SK-N-SH (cell line): ENCODE data around the gene SUN2. TPM values are rescaled to one million over a fixed set of nuclear protein-coding genes. Genes with fewer than 3 reads are reported as not detected.

Source experiments
- CTCF ChIA-PET: fragments of 300-600, 350-600 bp; formaldehyde crosslinking; extraction: SDS; loops from one replicate; lab custom pipeline; 2021; lab: Yijun Ruan, JAX
- POLR2A ChIA-PET: fragments of 350-600 bp; sonication (Branson Sonifier 250); formaldehyde crosslinking; extraction: SDS; loops from one replicate; lab custom pipeline; 2020; ENCODE audit warnings: antibody characterized with exemption, inconsistent platforms; lab: Yijun Ruan, JAX
- DNase-seq: peaks from one replicate; pipeline ENCODE4 v3.0.0; 2012
- H2AFZ ChIP-seq: fragments of 200-600 bp; sonication (generic); 2 replicates; pipeline ENCODE4 v1.8.1; 2016; ENCODE audit warnings: antibody characterized with exemption, mild to moderate bottlenecking, low read depth
- H3F3A ChIP-seq: fragments of 200-600 bp; sonication (generic); replicated peaks from 2 replicates; pipeline ENCODE3; 2016; ENCODE audit warnings: antibody characterized with exemption, mild to moderate bottlenecking; ENCODE audit not compliant: insufficient read depth
- H3K27ac ChIP-seq, 2 experiments: fragments of 200-500 bp in 1 of 2; fragments of 200-600 bp in 1 of 2; sonication (Bioruptor generic) in 1 of 2; sonication (generic), shearing (Covaris generic) in 1 of 2; 2 replicates each; pipeline versions ENCODE4 v1.5.1 to v1.6.1; 2014 to 2016; ENCODE audit warnings: low read depth in 2 of 2, inconsistent platforms in 1 of 2, low read length in 1 of 2, mild to moderate bottlenecking in 1 of 2, mixed read lengths in 1 of 2
- H3K27me3 ChIP-seq: fragments of 200-600 bp; sonication (generic), shearing (Covaris generic); 2 replicates; pipeline ENCODE4 v1.6.1; 2016; ENCODE audit warnings: mixed run types; ENCODE audit not compliant: insufficient read depth
- H3K36me3 ChIP-seq, 2 experiments: fragments of 200-500 bp in 1 of 2; fragments of 200-600 bp in 1 of 2; sonication (Bioruptor generic) in 1 of 2; sonication (generic) in 1 of 2; replicated peaks in 1 of 2; 2 replicates each; pipeline versions ENCODE3 to v1.5.1; 2014 to 2016; ENCODE audit warnings: low read length in 1 of 2, mild to moderate bottlenecking in 1 of 2; ENCODE audit not compliant: insufficient read depth in 2 of 2, control insufficient read depth in 1 of 2
- H3K4me1 ChIP-seq, 2 experiments: fragments of 200-500 bp in 1 of 2; fragments of 200-600 bp in 1 of 2; sonication (Bioruptor generic) in 1 of 2; sonication (generic), shearing (Covaris generic) in 1 of 2; 2 replicates each; pipeline versions ENCODE4 v1.5.1 to v1.6.1; 2014 to 2016; ENCODE audit warnings: low read depth in 1 of 2, low read length in 1 of 2, mixed run types in 1 of 2; ENCODE audit not compliant: insufficient read depth in 2 of 2, control insufficient read depth in 1 of 2
- H3K4me2 ChIP-seq: fragments of 200-600 bp; sonication (generic), shearing (Covaris generic); 2 replicates; pipeline ENCODE4 v1.6.1; 2017; ENCODE audit warnings: mixed run types
- H3K4me3 ChIP-seq, 2 experiments: fragments of 200-500 bp in 1 of 2; fragments of 200-600 bp in 1 of 2; sonication (Bioruptor generic) in 1 of 2; sonication (generic), shearing (Covaris generic) in 1 of 2; 2 replicates each; pipeline versions ENCODE4 v1.5.1 to v1.8.1; 2014 to 2016; ENCODE audit warnings: low read depth in 2 of 2, inconsistent platforms in 1 of 2, low read length in 1 of 2, mild to moderate bottlenecking in 1 of 2, mixed read lengths in 1 of 2, moderate library complexity in 1 of 2
- H3K79me2 ChIP-seq: fragments of 200-600 bp; sonication (generic); 2 replicates; pipeline ENCODE4 v1.8.1; 2017; ENCODE audit warnings: mild to moderate bottlenecking; ENCODE audit not compliant: insufficient read depth
- H3K9ac ChIP-seq: fragments of 200-600 bp; sonication (generic); 2 replicates; pipeline ENCODE4 v1.6.1; 2017; ENCODE audit warnings: mixed run types
- H3K9me2 ChIP-seq: fragments of 200-600 bp; sonication (generic); 2 replicates; pipeline ENCODE4 v1.6.1; 2017; ENCODE audit warnings: mixed run types
- H3K9me3 ChIP-seq: fragments of 200-600 bp; sonication (generic); 2 replicates; pipeline ENCODE4 v1.6.1; 2017; ENCODE audit warnings: mixed run types, mild to moderate bottlenecking, moderate library complexity
- H4K20me1 ChIP-seq: fragments of 200-600 bp; sonication (generic); 2 replicates; pipeline ENCODE4 v1.6.1; 2017; ENCODE audit warnings: mild to moderate bottlenecking, mixed run types; ENCODE audit not compliant: insufficient read depth
- FOXJ3 ChIP-seq: sonication (generic); formaldehyde crosslinking; IDR thresholded peaks from 2 replicates; pipeline ENCODE4 v1.5.1; 2020; ENCODE audit warnings: mild to moderate bottlenecking, missing genetic modification reagents
- FOXM1 ChIP-seq: IDR thresholded peaks from 2 replicates; pipeline ENCODE4 v1.4.0; 2012; ENCODE audit warnings: low read depth, mild to moderate bottlenecking
- GABPA ChIP-seq: IDR thresholded peaks from 2 replicates; pipeline ENCODE4 v1.4.0; 2012; ENCODE audit warnings: low read depth, mild to moderate bottlenecking
- GATA2 ChIP-seq: sonication (generic); formaldehyde crosslinking; IDR thresholded peaks from 2 replicates; pipeline ENCODE4 v1.5.0; 2020; ENCODE audit warnings: mild to moderate bottlenecking, missing genetic modification reagents
- MEF2A ChIP-seq: IDR thresholded peaks from 2 replicates; pipeline ENCODE4 v1.4.0; 2012; ENCODE audit warnings: low read depth, borderline replicate concordance
- MXI1 ChIP-seq: IDR thresholded peaks from 2 replicates; pipeline ENCODE4 v1.6.1; 2012; ENCODE audit warnings: mild to moderate bottlenecking, low read depth, low read length, improper control_type of control experiment
- RCOR1 ChIP-seq: fragments of 150-350 bp; IDR thresholded peaks from 2 replicates; pipeline ENCODE4 v1.6.1; 2017; ENCODE audit warnings: antibody characterized with exemption, low read length
- SMC3 ChIP-seq: IDR thresholded peaks from 2 replicates; pipeline ENCODE4 v1.6.1; 2012; ENCODE audit warnings: low read depth, low read length, improper control_type of control experiment
- WGBS: methylation state at CpG from one replicate; pipeline ENCODE4 v1.1.6; 2017; ENCODE audit warnings: low lambda C conversion rate; 5-methylcytosine and 5-hydroxymethylcytosine counted together
- polyA plus RNA-seq, 3 experiments: library from polyadenylated mRNA; depleted of rRNA; stranded (reverse); fragments of >200 nt; gene quantifications; 2 replicates each; pipeline ENCODE4 v1.2.3, GENCODE V29; 2012
- TF ChIP-seq, protein P1 (sequence below): fragments of 150-350 bp; IDR thresholded peaks from 2 replicates; pipeline ENCODE4 v1.6.1; 2017; ENCODE audit warnings: antibody characterized with exemption, low read length, low read depth, borderline replicate concordance
- TF ChIP-seq, protein P2 (sequence below): IDR thresholded peaks from 2 replicates; pipeline ENCODE4 v1.4.0; 2012; ENCODE audit warnings: low read depth, borderline replicate concordance
- TF ChIP-seq, protein P3 (sequence below): fragments of 200-600 bp; sonication (generic); IDR thresholded peaks from 2 replicates; pipeline ENCODE4 v1.6.1; 2017; ENCODE audit warnings: antibody characterized with exemption, mild to moderate bottlenecking, moderate library complexity
- TF ChIP-seq, protein P4 (sequence below): IDR thresholded peaks from 2 replicates; pipeline ENCODE4; 2012
- TF ChIP-seq, protein P5 (sequence below): IDR thresholded peaks from 2 replicates; pipeline ENCODE4 v1.4.0; 2012; ENCODE audit warnings: low read depth

The SUN2 gene
- polyA plus RNA-seq, 1 of the 3 experiments (the other 2 are of a cell fraction) = 10.2 TPM

DNA sequence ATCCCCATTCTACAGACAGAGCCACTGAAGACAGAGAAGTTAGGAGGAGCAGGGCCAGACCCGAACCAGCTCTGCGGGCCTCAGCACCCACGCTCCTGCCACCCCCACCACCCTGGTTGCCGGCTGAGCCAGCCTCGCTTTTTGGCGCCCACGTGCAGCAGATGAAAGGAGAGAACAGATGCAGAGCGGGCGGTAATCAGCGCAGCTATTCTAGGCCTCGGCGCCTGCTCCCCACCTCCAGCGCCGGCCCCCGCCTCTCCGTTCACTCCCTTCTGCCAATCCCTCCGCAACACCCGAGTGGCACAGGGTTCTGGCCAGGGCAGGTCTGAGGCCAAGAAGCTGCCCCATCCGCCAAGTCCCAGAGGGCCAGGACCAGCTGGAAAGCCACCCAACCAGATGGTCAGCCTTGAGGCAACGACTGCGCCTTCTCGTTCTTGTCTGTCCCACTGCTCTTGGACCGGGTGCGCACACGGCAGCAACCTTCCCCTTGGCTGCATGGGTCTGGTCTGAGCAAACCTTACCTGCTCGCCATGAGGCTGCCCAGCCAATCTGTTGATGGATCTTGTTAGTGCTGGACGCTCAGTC lies 21.4 kb upstream of the SUN2 start:
- Histone ChIP-seq H2AFZ (no peak overlapping the region), H3K79me2 (no peaks in the 10 kb centered on the region), H3K9me3 (no peaks in the 10 kb centered on the region), H3K4me1 (peaks cover 0 to 2% of the 10 kb centered on the region in 2 experiments; a peak in 2 of 4 replicates), H3K27me3 (no peaks in the 10 kb centered on the region), H3K9me2 (no peaks in the 10 kb centered on the region), H4K20me1 (no peaks in the 10 kb centered on the region), H3K27ac (no peak overlapping the region), H3K36me3 (no peaks in the 10 kb centered on the region), H3K9ac (no peak overlapping the region), H3K4me3 (no peak overlapping the region), H3K4me2 (no peak overlapping the region), H3F3A (no peaks in the 10 kb centered on the region)
- ChIA-PET POLR2A (no interaction called here), CTCF (interaction anchor here (1.2 kb wide), 1 partner anchor 9 kb away, joined by 9 read pairs; no protein-coding TSS in a partner anchor)
- no peak for DNase-seq
- TF ChIP-seq, protein P1, sequence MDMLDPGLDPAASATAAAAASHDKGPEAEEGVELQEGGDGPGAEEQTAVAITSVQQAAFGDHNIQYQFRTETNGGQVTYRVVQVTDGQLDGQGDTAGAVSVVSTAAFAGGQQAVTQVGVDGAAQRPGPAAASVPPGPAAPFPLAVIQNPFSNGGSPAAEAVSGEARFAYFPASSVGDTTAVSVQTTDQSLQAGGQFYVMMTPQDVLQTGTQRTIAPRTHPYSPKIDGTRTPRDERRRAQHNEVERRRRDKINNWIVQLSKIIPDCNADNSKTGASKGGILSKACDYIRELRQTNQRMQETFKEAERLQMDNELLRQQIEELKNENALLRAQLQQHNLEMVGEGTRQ = no peak
- TF ChIP-seq GATA2 (CRISPR knock-in tag) (no peak), FOXJ3 (CRISPR knock-in tag) (no peak), SMC3 (no peak), FOXM1 (no peak), MXI1 (no peak), GABPA (no peak), MEF2A (no peak), RCOR1 (no peak)
- TF ChIP-seq, protein P2, sequence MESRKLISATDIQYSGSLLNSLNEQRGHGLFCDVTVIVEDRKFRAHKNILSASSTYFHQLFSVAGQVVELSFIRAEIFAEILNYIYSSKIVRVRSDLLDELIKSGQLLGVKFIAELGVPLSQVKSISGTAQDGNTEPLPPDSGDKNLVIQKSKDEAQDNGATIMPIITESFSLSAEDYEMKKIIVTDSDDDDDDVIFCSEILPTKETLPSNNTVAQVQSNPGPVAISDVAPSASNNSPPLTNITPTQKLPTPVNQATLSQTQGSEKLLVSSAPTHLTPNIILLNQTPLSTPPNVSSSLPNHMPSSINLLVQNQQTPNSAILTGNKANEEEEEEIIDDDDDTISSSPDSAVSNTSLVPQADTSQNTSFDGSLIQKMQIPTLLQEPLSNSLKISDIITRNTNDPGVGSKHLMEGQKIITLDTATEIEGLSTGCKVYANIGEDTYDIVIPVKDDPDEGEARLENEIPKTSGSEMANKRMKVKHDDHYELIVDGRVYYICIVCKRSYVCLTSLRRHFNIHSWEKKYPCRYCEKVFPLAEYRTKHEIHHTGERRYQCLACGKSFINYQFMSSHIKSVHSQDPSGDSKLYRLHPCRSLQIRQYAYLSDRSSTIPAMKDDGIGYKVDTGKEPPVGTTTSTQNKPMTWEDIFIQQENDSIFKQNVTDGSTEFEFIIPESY = no peak
- TF ChIP-seq, protein P3, sequence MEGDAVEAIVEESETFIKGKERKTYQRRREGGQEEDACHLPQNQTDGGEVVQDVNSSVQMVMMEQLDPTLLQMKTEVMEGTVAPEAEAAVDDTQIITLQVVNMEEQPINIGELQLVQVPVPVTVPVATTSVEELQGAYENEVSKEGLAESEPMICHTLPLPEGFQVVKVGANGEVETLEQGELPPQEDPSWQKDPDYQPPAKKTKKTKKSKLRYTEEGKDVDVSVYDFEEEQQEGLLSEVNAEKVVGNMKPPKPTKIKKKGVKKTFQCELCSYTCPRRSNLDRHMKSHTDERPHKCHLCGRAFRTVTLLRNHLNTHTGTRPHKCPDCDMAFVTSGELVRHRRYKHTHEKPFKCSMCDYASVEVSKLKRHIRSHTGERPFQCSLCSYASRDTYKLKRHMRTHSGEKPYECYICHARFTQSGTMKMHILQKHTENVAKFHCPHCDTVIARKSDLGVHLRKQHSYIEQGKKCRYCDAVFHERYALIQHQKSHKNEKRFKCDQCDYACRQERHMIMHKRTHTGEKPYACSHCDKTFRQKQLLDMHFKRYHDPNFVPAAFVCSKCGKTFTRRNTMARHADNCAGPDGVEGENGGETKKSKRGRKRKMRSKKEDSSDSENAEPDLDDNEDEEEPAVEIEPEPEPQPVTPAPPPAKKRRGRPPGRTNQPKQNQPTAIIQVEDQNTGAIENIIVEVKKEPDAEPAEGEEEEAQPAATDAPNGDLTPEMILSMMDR = no peak
- TF ChIP-seq, protein P4, sequence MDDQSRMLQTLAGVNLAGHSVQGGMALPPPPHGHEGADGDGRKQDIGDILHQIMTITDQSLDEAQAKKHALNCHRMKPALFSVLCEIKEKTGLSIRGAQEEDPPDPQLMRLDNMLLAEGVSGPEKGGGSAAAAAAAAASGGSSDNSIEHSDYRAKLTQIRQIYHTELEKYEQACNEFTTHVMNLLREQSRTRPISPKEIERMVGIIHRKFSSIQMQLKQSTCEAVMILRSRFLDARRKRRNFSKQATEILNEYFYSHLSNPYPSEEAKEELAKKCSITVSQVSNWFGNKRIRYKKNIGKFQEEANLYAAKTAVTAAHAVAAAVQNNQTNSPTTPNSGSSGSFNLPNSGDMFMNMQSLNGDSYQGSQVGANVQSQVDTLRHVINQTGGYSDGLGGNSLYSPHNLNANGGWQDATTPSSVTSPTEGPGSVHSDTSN = no peak
- TF ChIP-seq, protein P5, sequence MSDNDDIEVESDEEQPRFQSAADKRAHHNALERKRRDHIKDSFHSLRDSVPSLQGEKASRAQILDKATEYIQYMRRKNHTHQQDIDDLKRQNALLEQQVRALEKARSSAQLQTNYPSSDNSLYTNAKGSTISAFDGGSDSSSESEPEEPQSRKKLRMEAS = no peak
- 100% methylated on average over 1 of the region's 27 CpGs for WGBS
